IMR-90 (cell line): ENCODE measurements around the gene CCL11. TPM values are rescaled to one million over a fixed set of nuclear protein-coding genes. Genes with fewer than 3 reads are reported as not detected.
A peak's percentile ranks its signal among the peaks of the same experiment; 100 is the strongest.

Experiments used
- ATAC-seq: fragments of 200-7000 bp; cut with Tn5 transposase; 2 replicates; pipeline ENCODE4 v1.9.1; 2020; ENCODE audit warnings: low read depth, mild to moderate bottlenecking, moderate library complexity
- BruUV-seq: library from RNA; stranded (reverse); fragments of 400-500 nt; replicated peaks from 2 replicates; lab custom pipeline; 2021; lab: Mats Ljungman, UMichigan
- CTCF ChIA-PET: fragments of 300-600 bp; formaldehyde crosslinking; extraction: SDS; loops from one replicate; lab custom pipeline; 2021; ENCODE audit warnings: antibody characterized with exemption; lab: Yijun Ruan, JAX
- POLR2A ChIA-PET: fragments of 300-600 bp; sonication (Branson Sonifier 250); formaldehyde crosslinking; loops from one replicate; lab custom pipeline; 2022; ENCODE audit warnings: antibody characterized with exemption; ENCODE audit not compliant: unreplicated experiment; lab: Charles Lee
- DNase-seq: peaks from one replicate; pipeline ENCODE4 v3.0.0; 2013
- H2AFZ ChIP-seq: replicated peaks from 2 replicates; pipeline ENCODE3; 2013; ENCODE audit warnings: low read length, mild to moderate bottlenecking; ENCODE audit not compliant: poor library complexity
- H2AK5ac ChIP-seq: 2 replicates; pipeline ENCODE4 v1.6.1; 2013; ENCODE audit warnings: low read depth, low read length, inconsistent platforms
- H2AK9ac ChIP-seq: replicated peaks from 2 replicates; pipeline ENCODE3; 2013; ENCODE audit warnings: mild to moderate bottlenecking, low read depth, low read length, moderate library complexity; ENCODE audit not compliant: poor library complexity
- H2BK120ac ChIP-seq: 2 replicates; pipeline ENCODE4 v1.6.1; 2013; ENCODE audit warnings: low read depth, low read length, inconsistent platforms
- H2BK15ac ChIP-seq: 3 replicates; pipeline ENCODE4 v1.6.1; 2013; ENCODE audit warnings: low read depth, low read length, inconsistent platforms
- H2BK20ac ChIP-seq: 2 replicates; pipeline ENCODE4 v1.6.1; 2013; ENCODE audit warnings: low read depth, mild to moderate bottlenecking, inconsistent platforms, low read length, moderate library complexity
- H2BK5ac ChIP-seq: 2 replicates; pipeline ENCODE4 v1.6.1; 2013; ENCODE audit warnings: mild to moderate bottlenecking, low read depth, low read length, inconsistent platforms; ENCODE audit not compliant: poor library complexity, severe bottlenecking
- H3K14ac ChIP-seq: replicated peaks from 2 replicates; pipeline ENCODE4 v1.6.1; 2013; ENCODE audit warnings: low read depth, low read length, inconsistent platforms
- H3K18ac ChIP-seq: 2 replicates; pipeline ENCODE4 v1.6.1; 2013; ENCODE audit warnings: low read depth, low read length, control low read depth
- H3K23ac ChIP-seq: 2 replicates; pipeline ENCODE4 v1.6.1; 2013; ENCODE audit warnings: low read depth, low read length, inconsistent platforms
- H3K27ac ChIP-seq: 2 replicates; pipeline ENCODE4 v1.5.1; 2013; ENCODE audit warnings: mild to moderate bottlenecking, control low read depth, low read length; ENCODE audit not compliant: insufficient read depth
- H3K27me3 ChIP-seq: 2 replicates; pipeline ENCODE4 v1.6.1; 2013; ENCODE audit warnings: low read length; ENCODE audit not compliant: control insufficient read depth, insufficient read depth
- H3K36me3 ChIP-seq: 2 replicates; pipeline ENCODE4 v1.6.1; 2013; ENCODE audit warnings: low read length, mixed read lengths; ENCODE audit not compliant: control insufficient read depth, insufficient read depth
- H3K4ac ChIP-seq: 2 replicates; pipeline ENCODE4 v1.6.1; 2013; ENCODE audit warnings: low read depth, low read length, inconsistent platforms
- H3K4me1 ChIP-seq: 2 replicates; pipeline ENCODE4 v1.6.1; 2013; ENCODE audit warnings: low read length, mixed read lengths; ENCODE audit not compliant: control insufficient read depth, insufficient read depth
- H3K4me2 ChIP-seq: 2 replicates; pipeline ENCODE4 v1.6.1; 2013; ENCODE audit warnings: low read depth, mild to moderate bottlenecking, control low read depth, low read length, moderate library complexity
- H3K4me3 ChIP-seq: 2 replicates; pipeline ENCODE4 v1.5.1; 2013; ENCODE audit warnings: low read depth, mild to moderate bottlenecking, control low read depth, low read length, moderate library complexity; ENCODE audit not compliant: insufficient read depth
- H3K56ac ChIP-seq: 2 replicates; pipeline ENCODE4 v1.6.1; 2013; ENCODE audit warnings: low read length, inconsistent platforms; ENCODE audit not compliant: insufficient read depth; ENCODE audit errors: extremely low read depth
- H3K79me1 ChIP-seq, 2 experiments: 2 replicates each; pipeline ENCODE4 v1.6.1; 2013; ENCODE audit warnings: low read length in 2 of 2, inconsistent platforms in 1 of 2, low read depth in 1 of 2
- H3K9ac ChIP-seq: 2 replicates; pipeline ENCODE4 v1.6.1; 2013; ENCODE audit warnings: low read depth, low read length, control low read depth
- H3K9me1 ChIP-seq: 2 replicates; pipeline ENCODE4 v1.6.1; 2013; ENCODE audit warnings: low read length, inconsistent platforms; ENCODE audit not compliant: insufficient read depth
- H3K9me3 ChIP-seq: 2 replicates; pipeline ENCODE4 v1.6.1; 2013; ENCODE audit warnings: low read length; ENCODE audit not compliant: control insufficient read depth, insufficient read depth
- H4K20me1 ChIP-seq: 2 replicates; pipeline ENCODE4 v1.6.1; 2013; ENCODE audit warnings: low read length, inconsistent platforms; ENCODE audit not compliant: insufficient read depth
- H4K5ac ChIP-seq: 2 replicates; pipeline ENCODE4 v1.6.1; 2013; ENCODE audit warnings: mild to moderate bottlenecking, low read depth, low read length, control low read depth
- H4K8ac ChIP-seq, 2 experiments: 2 replicates each; pipeline ENCODE4 v1.6.1; 2013; ENCODE audit warnings: low read depth in 2 of 2, low read length in 2 of 2, control low read depth in 1 of 2, inconsistent platforms in 1 of 2
- H4K91ac ChIP-seq: 2 replicates; pipeline ENCODE4 v1.6.1; 2013; ENCODE audit warnings: low read depth, low read length, inconsistent platforms; ENCODE audit not compliant: insufficient read depth
- BHLHE40 ChIP-seq: fragments of 150-350 bp; IDR thresholded peaks from 2 replicates; pipeline ENCODE4 v1.6.1; 2016; ENCODE audit warnings: mild to moderate bottlenecking, low read depth, low read length
- MAFK ChIP-seq: IDR thresholded peaks from 2 replicates; pipeline ENCODE4 v1.6.1; 2012; ENCODE audit warnings: low read depth, low read length, improper control_type of control experiment
- MAZ ChIP-seq: IDR thresholded peaks from 2 replicates; pipeline ENCODE4 v1.6.1; 2012; ENCODE audit warnings: low read depth, mild to moderate bottlenecking, low read length, improper control_type of control experiment, moderate library complexity, borderline replicate concordance
- RFX5 ChIP-seq: IDR thresholded peaks from 2 replicates; pipeline ENCODE4 v1.8.0; 2012; ENCODE audit warnings: low read depth, mild to moderate bottlenecking, low read length, moderate library complexity
- SMC3 ChIP-seq: fragments of 150-350 bp; IDR thresholded peaks from 2 replicates; pipeline ENCODE4 v1.6.1; 2016; ENCODE audit warnings: low read depth, mild to moderate bottlenecking, antibody characterized with exemption, low read length, moderate library complexity
- USF2 ChIP-seq: fragments of 150-350 bp; IDR thresholded peaks from 2 replicates; pipeline ENCODE4 v1.6.1; 2017; ENCODE audit warnings: mild to moderate bottlenecking, antibody characterized with exemption, low read length, low read depth
- WGBS, 2 experiments: methylation state at CpG; one replicate each; pipeline versions ENCODE4 v1.1.5 to v1.1.7; 2013; ENCODE audit warnings: missing lambda C conversion rate in 2 of 2; ENCODE audit not compliant: insufficient read length in 1 of 2; ENCODE audit errors: extremely low coverage in 2 of 2; 5-methylcytosine and 5-hydroxymethylcytosine counted together
- dilution Hi-C: fragments of 300-500 bp; cut with HindIII; formaldehyde crosslinking; loops from one replicate; pipeline ENCODE4 v1.14.3; 2018; ENCODE audit warnings: low sequenced_read_pairs; ENCODE audit not compliant: unreplicated experiment
- in situ Hi-C: fragments of 300-500 bp; cut with MboI; formaldehyde crosslinking; loops from 3 replicates; pipeline ENCODE4 v1.14.3; 2019; ENCODE audit warnings: low sequenced_read_pairs, inconsistent platforms, mixed read lengths
- intact Hi-C: fragments of 100-400 bp; cut with micrococcal nuclease; formaldehyde crosslinking; loops from 2 replicates; pipeline ENCODE4 v1.10.0; 2022
- polyA plus RNA-seq, 3 experiments: library from polyadenylated mRNA; depleted of rRNA; stranded (reverse); fragments of >200 nt; gene quantifications; 2 replicates each; pipeline ENCODE4 v1.2.3, GENCODE V29; 2012; ENCODE audit warnings: low replicate concordance in 1 of 3
- total RNA-seq: library from RNA; depleted of rRNA; stranded (reverse); fragments of >200 nt; gene quantifications from 2 replicates; pipeline ENCODE4 v1.2.3, GENCODE V29; 2012

CCL11 gene
- total and polyA plus RNA-seq, 2 of the 4 experiments (the other 2 are of a cell fraction), result not detected

DNA sequence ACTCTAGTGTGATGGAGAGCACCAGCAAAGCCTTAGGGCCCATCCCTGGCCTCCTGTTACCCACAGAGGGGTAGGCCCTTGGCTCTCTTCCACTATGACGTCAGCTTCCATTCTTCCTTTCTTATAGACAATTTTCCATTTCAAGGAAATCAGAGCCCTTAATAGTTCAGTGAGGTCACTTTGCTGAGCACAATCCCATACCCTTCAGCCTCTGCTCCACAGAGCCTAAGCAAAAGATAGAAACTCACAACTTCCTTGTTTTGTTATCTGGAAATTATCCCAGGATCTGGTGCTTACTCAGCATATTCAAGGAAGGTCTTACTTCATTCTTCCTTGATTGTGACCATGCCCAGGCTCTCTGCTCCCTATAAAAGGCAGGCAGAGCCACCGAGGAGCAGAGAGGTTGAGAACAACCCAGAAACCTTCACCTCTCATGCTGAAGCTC is 33.5 kb downstream of the CCL11 start, which contains the start of gene CCL8:
CCL8 (plus strand) TSS at position 397 of the 445 bp plus-strand sequence. CDS start 67 bp downstream, outside the sequence.
- ATAC-seq (no peak), DNase-seq (no peak)
- no peaks in the 10 kb centered on the region for H3K9me1 ChIP-seq
- H3K9ac ChIP-seq, result no peak within 1 kb of the TSS
- H3K27ac ChIP-seq, result no peak within 1 kb of the TSS
- no peaks in the 10 kb centered on the region for H3K79me1 ChIP-seq
- no peak within 1 kb of the TSS for H4K5ac ChIP-seq
- H3K9me3 ChIP-seq, result no peaks in the 10 kb centered on the region
- no peak within 1 kb of the TSS for H3K4me3 ChIP-seq
- H2BK20ac ChIP-seq, result no peak within 1 kb of the TSS
- no peak within 1 kb of the TSS for H2AK5ac ChIP-seq
- H2BK120ac ChIP-seq, result no peak within 1 kb of the TSS
- no peak within 1 kb of the TSS for H2BK5ac ChIP-seq
- no TSS peak for BruUV-seq
- no peak within 1 kb of the TSS for H2AFZ ChIP-seq
- intact Hi-C loops (no loop called here), in situ Hi-C loops (no loop called here), dilution Hi-C loops (no loop called here)
- H3K23ac ChIP-seq, result no peak within 1 kb of the TSS
- H4K20me1 ChIP-seq, result no peaks in the 10 kb centered on the region
- POLR2A ChIA-PET, result no interaction called here
- no peak within 1 kb of the TSS for H2AK9ac ChIP-seq
- H3K18ac ChIP-seq, result no peak within 1 kb of the TSS
- H2BK15ac ChIP-seq, result no peak within 1 kb of the TSS
- 40% methylated on average over 1 of the region's 2 CpGs; no CpG with 5 or more reads in 1 of the 2 experiments for WGBS, 2 experiments
- H3K4me2 ChIP-seq, result no peak within 1 kb of the TSS
- H4K8ac ChIP-seq, result no peak within 1 kb of the TSS
- H3K14ac ChIP-seq, result no peak within 1 kb of the TSS
- H3K4me1 ChIP-seq, result peaks cover 1% of the 10 kb centered on the region; the same call in 1 of the 2 replicates
- H3K36me3 ChIP-seq, result no peaks in the 10 kb centered on the region
- CTCF ChIA-PET, result no interaction called here
- H3K27me3 ChIP-seq, result no peaks in the 10 kb centered on the region; the same call in 1 of the 2 replicates
- H3K56ac ChIP-seq, result no peak within 1 kb of the TSS
- TF ChIP-seq RFX5 (no peak), SMC3 (no peak), USF2 (no peak), MAZ (no peak), MAFK (peak; percentile 86), BHLHE40 (no peak)
- H4K91ac ChIP-seq, result no peak within 1 kb of the TSS
- H3K4ac ChIP-seq, result no peak within 1 kb of the TSS
